ENCODE measurements around the gene CYB5A.

CYB5A gene

DNA sequence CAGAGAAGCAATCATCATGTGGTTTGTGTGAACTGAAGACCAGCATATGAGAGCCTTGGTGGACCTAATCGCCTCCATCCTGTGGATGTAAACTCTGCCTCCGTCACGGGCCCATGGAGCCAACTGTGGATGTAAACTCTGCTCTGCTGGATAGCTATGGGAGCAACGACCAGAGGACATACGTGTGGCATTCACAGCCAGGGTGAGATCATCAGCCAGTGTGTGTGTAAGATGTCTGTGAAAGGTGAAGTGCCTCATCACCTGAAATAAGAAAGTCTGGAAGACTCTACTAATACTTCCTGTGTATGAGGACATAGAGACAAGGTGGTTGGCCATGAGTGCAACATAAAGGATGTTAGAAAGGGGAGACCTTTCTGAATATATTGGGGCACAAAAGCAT lies 63.5 kb downstream of the CYB5A start:
- Histone ChIP-seq H3K36me3 (ENCODE audit: control insufficient read depth, insufficient read depth, low read length) (no peaks in the 10 kb centered on the region), H3K27ac (ENCODE audit: low read depth, low read length) (no peak overlapping the region), H3K27me3 (ENCODE audit: control insufficient read depth, insufficient read depth, low read length) (no peaks in the 10 kb centered on the region), H3K4me3 (ENCODE audit: low read depth, low read length) (no peak overlapping the region), H3K9ac (ENCODE audit: low read length) (no peak overlapping the region), H3K9me3 (ENCODE audit: control insufficient read depth, insufficient read depth, low read depth, low read length) (no peaks in the 10 kb centered on the region), H3K4me1 (ENCODE audit: control insufficient read depth, insufficient read depth, low read length) (no peaks in the 10 kb centered on the region; the same call in 1 of the 2 replicates)

DNA sequence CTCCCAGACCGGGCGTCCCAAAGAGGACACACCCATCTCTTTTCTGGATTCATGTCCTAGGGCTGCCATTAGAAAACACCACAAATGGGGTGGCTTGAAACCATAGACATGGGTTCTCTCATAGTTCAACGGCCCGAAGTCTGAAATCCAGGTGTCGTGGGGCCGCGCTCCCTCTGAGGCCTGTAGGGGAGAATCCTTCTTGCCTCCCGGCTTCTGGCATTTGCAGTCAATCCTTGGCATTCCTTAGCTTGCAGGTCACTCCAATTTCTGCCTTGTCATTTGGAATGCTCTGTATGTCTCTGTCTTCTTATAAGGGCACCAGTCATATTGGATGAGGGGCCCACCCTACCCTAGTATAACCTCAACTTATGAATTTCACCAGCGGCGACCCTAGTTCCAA lies 65.1 kb downstream of the CYB5A start:
- Histone ChIP-seq H3K27ac (ENCODE audit: low read depth, low read length) (no peak overlapping the region), H3K27me3 (ENCODE audit: control insufficient read depth, insufficient read depth, low read length) (no peaks in the 10 kb centered on the region), H3K9me3 (ENCODE audit: control insufficient read depth, insufficient read depth, low read depth, low read length) (no peaks in the 10 kb centered on the region), H3K4me3 (ENCODE audit: low read depth, low read length) (no peak overlapping the region), H3K9ac (ENCODE audit: low read length) (no peak overlapping the region), H3K4me1 (ENCODE audit: control insufficient read depth, insufficient read depth, low read length) (no peaks in the 10 kb centered on the region; the same call in 1 of the 2 replicates), H3K36me3 (ENCODE audit: control insufficient read depth, insufficient read depth, low read length) (no peaks in the 10 kb centered on the region)

GRCh38 chr18:74226156-74226555 lies 65.6 kb downstream of the CYB5A start:
- H3K9ac ChIP-seq (ENCODE audit: low read length), result no peak overlapping the region
- no peaks in the 10 kb centered on the region for H3K9me3 ChIP-seq (ENCODE audit: control insufficient read depth, insufficient read depth, low read depth, low read length)
- no peak overlapping the region for H3K4me3 ChIP-seq (ENCODE audit: low read depth, low read length)
- H3K27ac ChIP-seq (ENCODE audit: low read depth, low read length), result no peak overlapping the region
- H3K4me1 ChIP-seq (ENCODE audit: control insufficient read depth, insufficient read depth, low read length), result no peaks in the 10 kb centered on the region; the same call in 1 of the 2 replicates
- H3K36me3 ChIP-seq (ENCODE audit: control insufficient read depth, insufficient read depth, low read length), result no peaks in the 10 kb centered on the region
- H3K27me3 ChIP-seq (ENCODE audit: control insufficient read depth, insufficient read depth, low read length), result no peaks in the 10 kb centered on the region

- H3K27ac ChIP-seq (ENCODE audit: low read depth, low read length), result no peak overlapping the region
- H3K4me1 ChIP-seq (ENCODE audit: control insufficient read depth, insufficient read depth, low read length), result no peaks in the 10 kb centered on the region; the same call in 1 of the 2 replicates
- no peaks in the 10 kb centered on the region for H3K36me3 ChIP-seq (ENCODE audit: control insufficient read depth, insufficient read depth, low read length)
- no peaks in the 10 kb centered on the region for H3K9me3 ChIP-seq (ENCODE audit: control insufficient read depth, insufficient read depth, low read depth, low read length)
- H3K4me3 ChIP-seq (ENCODE audit: low read depth, low read length), result no peak overlapping the region
- no peaks in the 10 kb centered on the region for H3K27me3 ChIP-seq (ENCODE audit: control insufficient read depth, insufficient read depth, low read length)
- no peak overlapping the region for H3K9ac ChIP-seq (ENCODE audit: low read length)
Observed at GRCh38 chr18:74225193-74225840, 66.4 kb downstream of the CYB5A start.

GRCh38 chr18:74222710-74223494 lies 68.9 kb downstream of the CYB5A start:
- no peak overlapping the region for H3K9ac ChIP-seq (ENCODE audit: low read length)
- no peaks in the 10 kb centered on the region for H3K36me3 ChIP-seq (ENCODE audit: control insufficient read depth, insufficient read depth, low read length)
- H3K4me3 ChIP-seq (ENCODE audit: low read depth, low read length), result no peak overlapping the region
- no peaks in the 10 kb centered on the region; the same call in 1 of the 2 replicates for H3K4me1 ChIP-seq (ENCODE audit: control insufficient read depth, insufficient read depth, low read length)
- H3K27me3 ChIP-seq (ENCODE audit: control insufficient read depth, insufficient read depth, low read length), result no peaks in the 10 kb centered on the region
- H3K9me3 ChIP-seq (ENCODE audit: control insufficient read depth, insufficient read depth, low read depth, low read length), result no peaks in the 10 kb centered on the region
- no peak overlapping the region for H3K27ac ChIP-seq (ENCODE audit: low read depth, low read length)

- H3K9ac ChIP-seq (ENCODE audit: low read length), result no peak overlapping the region
- no peaks in the 10 kb centered on the region for H3K36me3 ChIP-seq (ENCODE audit: control insufficient read depth, insufficient read depth, low read length)
- H3K27me3 ChIP-seq (ENCODE audit: control insufficient read depth, insufficient read depth, low read length), result no peaks in the 10 kb centered on the region
Observed at GRCh38 chr18:74221081-74221480, 70.7 kb downstream of the CYB5A start.

GRCh38 chr18:74219056-74219455 lies 72.7 kb downstream of the CYB5A start:
- H3K4me3 ChIP-seq (ENCODE audit: low read depth, low read length), result no peak overlapping the region
- no peaks in the 10 kb centered on the region for H3K9me3 ChIP-seq (ENCODE audit: control insufficient read depth, insufficient read depth, low read depth, low read length)
- no peaks in the 10 kb centered on the region for H3K4me1 ChIP-seq (ENCODE audit: control insufficient read depth, insufficient read depth, low read length)
- no peak overlapping the region for H3K9ac ChIP-seq (ENCODE audit: low read length)
- H3K27me3 ChIP-seq (ENCODE audit: control insufficient read depth, insufficient read depth, low read length), result no peaks in the 10 kb centered on the region
- no peak overlapping the region for H3K27ac ChIP-seq (ENCODE audit: low read depth, low read length)
- H3K36me3 ChIP-seq (ENCODE audit: control insufficient read depth, insufficient read depth, low read length), result no peaks in the 10 kb centered on the region

More at GRCh38 chr18:74221081-74221480, 70.7 kb downstream of the CYB5A start:
- Histone ChIP-seq H3K4me3 (ENCODE audit: low read depth, low read length) (no peak overlapping the region), H3K9me3 (ENCODE audit: control insufficient read depth, insufficient read depth, low read depth, low read length) (no peaks in the 10 kb centered on the region), H3K27ac (ENCODE audit: low read depth, low read length) (no peak overlapping the region), H3K4me1 (ENCODE audit: control insufficient read depth, insufficient read depth, low read length) (no peaks in the 10 kb centered on the region; the same call in 1 of the 2 replicates)

DNA sequence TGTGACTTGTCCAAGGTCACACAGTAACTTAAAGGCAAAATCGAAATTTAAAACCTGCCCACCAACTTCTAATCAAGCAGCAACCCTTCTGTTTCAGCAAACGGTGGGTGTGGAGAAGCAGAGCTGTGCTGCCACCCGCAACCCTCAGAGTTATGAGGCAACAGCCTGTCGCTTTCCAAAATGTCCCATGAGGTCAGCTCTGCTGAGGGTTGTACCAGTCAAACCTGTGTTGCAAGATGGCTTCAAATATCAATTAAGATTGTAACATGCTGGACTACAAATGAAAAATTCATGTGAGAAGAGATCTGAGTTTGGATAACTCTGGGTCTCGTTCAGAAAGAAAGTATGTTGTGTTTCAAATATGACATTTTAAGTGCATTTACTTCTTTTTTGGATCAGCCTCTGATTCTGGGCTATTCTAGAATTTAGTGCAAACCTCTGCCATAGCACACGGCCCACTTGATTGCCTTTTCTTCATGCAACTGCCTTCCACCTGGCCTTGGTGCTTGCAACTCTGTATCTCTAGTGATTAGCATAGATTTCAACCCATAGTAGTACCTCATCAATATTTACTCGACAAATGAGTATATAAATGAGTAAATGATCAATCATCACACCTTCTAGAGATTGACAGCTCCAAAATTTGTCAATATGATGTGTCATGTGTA lies 74.2 kb downstream of the CYB5A start:
- Histone ChIP-seq H3K4me1 (ENCODE audit: control insufficient read depth, insufficient read depth, low read length) (no peaks in the 10 kb centered on the region), H3K4me3 (ENCODE audit: low read depth, low read length) (no peak overlapping the region), H3K9ac (ENCODE audit: low read length) (no peak overlapping the region), H3K9me3 (ENCODE audit: control insufficient read depth, insufficient read depth, low read depth, low read length) (no peaks in the 10 kb centered on the region), H3K36me3 (ENCODE audit: control insufficient read depth, insufficient read depth, low read length) (no peaks in the 10 kb centered on the region), H3K27ac (ENCODE audit: low read depth, low read length) (no peak overlapping the region), H3K27me3 (ENCODE audit: control insufficient read depth, insufficient read depth, low read length) (no peaks in the 10 kb centered on the region)

DNA sequence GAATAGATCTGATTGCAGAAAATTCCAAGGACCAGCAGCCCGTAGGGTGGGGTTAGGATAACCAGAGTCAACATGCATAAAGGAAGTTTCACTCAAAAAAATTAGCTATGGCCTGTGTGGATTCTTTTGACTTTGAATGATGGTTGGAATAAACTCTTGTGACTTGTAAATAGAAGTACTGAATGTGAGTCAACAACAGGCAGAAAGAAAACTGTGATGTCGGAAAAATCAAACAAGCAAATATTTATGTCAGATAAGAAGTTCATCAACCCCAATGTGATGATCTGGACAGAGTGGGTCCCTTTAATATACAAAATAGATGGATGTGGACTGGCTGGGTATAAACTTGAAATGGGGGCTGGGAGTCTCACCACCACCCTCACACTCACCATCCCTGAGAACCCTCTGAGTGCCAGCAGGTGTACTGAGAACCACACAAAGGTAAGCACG lies 75.1 kb downstream of the CYB5A start:
- Histone ChIP-seq H3K4me1 (ENCODE audit: control insufficient read depth, insufficient read depth, low read length) (no peaks in the 10 kb centered on the region), H3K36me3 (ENCODE audit: control insufficient read depth, insufficient read depth, low read length) (no peaks in the 10 kb centered on the region), H3K27ac (ENCODE audit: low read depth, low read length) (no peak overlapping the region), H3K27me3 (ENCODE audit: control insufficient read depth, insufficient read depth, low read length) (no peaks in the 10 kb centered on the region), H3K9me3 (ENCODE audit: control insufficient read depth, insufficient read depth, low read depth, low read length) (no peaks in the 10 kb centered on the region), H3K9ac (ENCODE audit: low read length) (no peak overlapping the region), H3K4me3 (ENCODE audit: low read depth, low read length) (no peak overlapping the region)

DNA sequence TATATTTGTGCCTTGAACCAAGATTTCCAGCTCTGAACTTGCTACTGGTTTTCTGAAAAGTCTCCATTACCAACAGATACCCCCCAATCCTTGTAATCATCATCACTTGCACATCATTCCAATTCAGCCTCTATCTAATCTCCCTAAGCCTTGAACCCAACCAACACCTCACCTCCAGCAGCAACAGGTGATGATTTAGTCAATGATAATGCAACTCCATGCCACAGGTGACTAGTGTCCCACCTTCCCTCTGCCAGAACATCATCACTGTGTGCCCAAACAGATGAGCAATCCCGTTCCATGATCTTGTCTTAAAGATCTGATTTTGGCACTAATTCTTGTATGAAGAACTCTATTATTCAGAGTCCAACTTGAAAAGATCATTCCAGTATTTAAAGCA lies 75.9 kb downstream of the CYB5A start:
- Histone ChIP-seq H3K36me3 (ENCODE audit: control insufficient read depth, insufficient read depth, low read length) (no peaks in the 10 kb centered on the region), H3K4me3 (ENCODE audit: low read depth, low read length) (no peak overlapping the region), H3K9ac (ENCODE audit: low read length) (no peak overlapping the region), H3K4me1 (ENCODE audit: control insufficient read depth, insufficient read depth, low read length) (no peaks in the 10 kb centered on the region), H3K27ac (ENCODE audit: low read depth, low read length) (no peak overlapping the region), H3K9me3 (ENCODE audit: control insufficient read depth, insufficient read depth, low read depth, low read length) (no peaks in the 10 kb centered on the region), H3K27me3 (ENCODE audit: control insufficient read depth, insufficient read depth, low read length) (no peaks in the 10 kb centered on the region)

DNA sequence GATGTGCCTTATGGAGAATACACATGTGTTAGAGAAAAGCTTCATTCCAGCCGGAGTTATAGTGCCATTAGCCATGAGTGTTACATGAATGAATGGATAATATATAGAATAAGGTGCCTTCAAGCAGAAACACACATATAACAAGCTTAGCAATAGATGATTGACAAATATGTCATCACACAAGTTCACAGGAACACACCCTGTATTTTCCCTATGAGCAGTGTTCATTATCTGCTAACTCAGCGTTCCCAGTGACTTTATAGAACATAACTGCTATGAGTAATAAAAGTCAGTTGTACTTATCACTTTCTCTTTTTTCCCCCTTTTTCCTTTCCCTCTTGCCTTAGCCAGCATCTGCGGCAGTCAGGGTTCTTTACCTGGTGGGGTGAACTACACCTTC lies 78.3 kb downstream of the CYB5A start:
- H3K27ac ChIP-seq (ENCODE audit: low read depth, low read length), result no peak overlapping the region
- H3K27me3 ChIP-seq (ENCODE audit: control insufficient read depth, insufficient read depth, low read length), result no peaks in the 10 kb centered on the region
- no peaks in the 10 kb centered on the region for H3K4me1 ChIP-seq (ENCODE audit: control insufficient read depth, insufficient read depth, low read length)
- no peak overlapping the region for H3K9ac ChIP-seq (ENCODE audit: low read length)
- H3K36me3 ChIP-seq (ENCODE audit: control insufficient read depth, insufficient read depth, low read length), result no peaks in the 10 kb centered on the region
- no peak overlapping the region for H3K4me3 ChIP-seq (ENCODE audit: low read depth, low read length)
- H3K9me3 ChIP-seq (ENCODE audit: control insufficient read depth, insufficient read depth, low read depth, low read length), result no peaks in the 10 kb centered on the region
